NCI-H748 treated with DMSO at 0.1 percent for 48 hours (cell line): ENCODE measurements around the gene NEK4.

ENCODE experiments used
- DNase-seq: peaks from one replicate; lab custom pipeline; 2025; lab: John Stamatoyannopoulos, UW

Gene NEK4

GRCh38 chr3:52770496-52771333, at the start of gene NEK4:
Gene NEK4, minus strand, starts transcription at chr3:52770940. Its CDS starts 194 bp downstream, at chr3:52770746.
- DNase-seq, result peak; percentile 64

- no peak for DNase-seq
Observed at GRCh38 chr3:52819936-52820335, 49.2 kb upstream of the NEK4 start.

GRCh38 chr3:52817860-52818259, 47.1 kb upstream of the NEK4 start:
- DNase-seq, result no peak

- DNase-seq, result no peak
Observed at GRCh38 chr3:52817221-52817620, 46.5 kb upstream of the NEK4 start.

- no peak for DNase-seq
Observed at GRCh38 chr3:52816654-52817053, 45.9 kb upstream of the NEK4 start.

- DNase-seq, result no peak
Observed at GRCh38 chr3:52816199-52816598, 45.5 kb upstream of the NEK4 start.

- no peak for DNase-seq
Observed at GRCh38 chr3:52813810-52814209, 43.1 kb upstream of the NEK4 start.

- no peak for DNase-seq
Observed at GRCh38 chr3:52811452-52812011, 40.8 kb upstream of the NEK4 start.

GRCh38 chr3:52810923-52811322, 40.2 kb upstream of the NEK4 start:
- no peak for DNase-seq

- DNase-seq, result no peak
Observed at GRCh38 chr3:52809662-52810377, 39.1 kb upstream of the NEK4 start.

GRCh38 chr3:52809149-52809548, 38.4 kb upstream of the NEK4 start:
- DNase-seq, result no peak

GRCh38 chr3:52805270-52806039, 34.7 kb upstream of the NEK4 start:
- DNase-seq, result no peak

- no peak for DNase-seq
Observed at GRCh38 chr3:52801839-52802238, 31.1 kb upstream of the NEK4 start.

- no peak for DNase-seq
Observed at GRCh38 chr3:52800079-52800478, 29.3 kb upstream of the NEK4 start.

- DNase-seq, result no peak
Observed at GRCh38 chr3:52798978-52799476, 28.3 kb upstream of the NEK4 start.

- no peak for DNase-seq
Observed at GRCh38 chr3:52798376-52798977, 27.7 kb upstream of the NEK4 start.

- DNase-seq, result no peak
Observed at GRCh38 chr3:52796411-52796810, 25.7 kb upstream of the NEK4 start.

GRCh38 chr3:52795298-52795900, 24.7 kb upstream of the NEK4 start:
- DNase-seq, result no peak

- DNase-seq, result no peak
Observed at GRCh38 chr3:52794612-52795099, 23.9 kb upstream of the NEK4 start, which contains the start of gene ITIH3. Gene ITIH3, plus strand, starts transcription at chr3:52794796. Its CDS starts 8 bp downstream, at chr3:52794804.

GRCh38 chr3:52793702-52794611, 23.2 kb upstream of the NEK4 start:
- DNase-seq, result no peak
